Neural cell (in vitro differentiated cells): ENCODE measurements around the gene TMEM53.

Experiments
- CTCF ChIP-seq: fragments of 450-650 bp; IDR thresholded peaks from 2 replicates; pipeline ENCODE4 v1.5.1; 2014; ENCODE audit warnings: antibody characterized with exemption, mild to moderate bottlenecking, moderate library complexity; ENCODE audit not compliant: poor library complexity, severe bottlenecking
- EP300 ChIP-seq: fragments of 450-650 bp; conservative IDR thresholded peaks from 2 replicates; pipeline ENCODE4 v1.6.1; 2014; ENCODE audit warnings: antibody characterized with exemption, mild to moderate bottlenecking, moderate library complexity; ENCODE audit not compliant: poor library complexity, severe bottlenecking
- POLR2AphosphoS5 ChIP-seq: IDR thresholded peaks from 2 replicates; pipeline ENCODE4 v1.6.1; 2012
- RAD21 ChIP-seq: fragments of 450-650 bp; conservative IDR thresholded peaks from 2 replicates; pipeline ENCODE4 v1.6.1; 2014; ENCODE audit warnings: antibody characterized with exemption, mild to moderate bottlenecking, moderate library complexity
- REST ChIP-seq: IDR thresholded peaks from 2 replicates; pipeline ENCODE4 v1.6.1; 2012; ENCODE audit warnings: borderline replicate concordance
- TAF1 ChIP-seq: IDR thresholded peaks from 2 replicates; pipeline ENCODE4 v1.6.1; 2012; ENCODE audit warnings: low read depth

- TF ChIP-seq CTCF (no peak), REST (no peak), RAD21 (no peak), POLR2AphosphoS5 (no peak), EP300 (no peak), TAF1 (no peak)
Observed at GRCh38 chr1:44649788-44650158, 24.5 kb downstream of the TMEM53 start.
